NCI-H510A treated with DMSO at 0.1 percent for 48 hours (cell line): ENCODE data around the gene PRDM16.

Source experiments
- DNase-seq: peaks from one replicate; lab custom pipeline; 2025; lab: John Stamatoyannopoulos, UW

The PRDM16 gene

DNA sequence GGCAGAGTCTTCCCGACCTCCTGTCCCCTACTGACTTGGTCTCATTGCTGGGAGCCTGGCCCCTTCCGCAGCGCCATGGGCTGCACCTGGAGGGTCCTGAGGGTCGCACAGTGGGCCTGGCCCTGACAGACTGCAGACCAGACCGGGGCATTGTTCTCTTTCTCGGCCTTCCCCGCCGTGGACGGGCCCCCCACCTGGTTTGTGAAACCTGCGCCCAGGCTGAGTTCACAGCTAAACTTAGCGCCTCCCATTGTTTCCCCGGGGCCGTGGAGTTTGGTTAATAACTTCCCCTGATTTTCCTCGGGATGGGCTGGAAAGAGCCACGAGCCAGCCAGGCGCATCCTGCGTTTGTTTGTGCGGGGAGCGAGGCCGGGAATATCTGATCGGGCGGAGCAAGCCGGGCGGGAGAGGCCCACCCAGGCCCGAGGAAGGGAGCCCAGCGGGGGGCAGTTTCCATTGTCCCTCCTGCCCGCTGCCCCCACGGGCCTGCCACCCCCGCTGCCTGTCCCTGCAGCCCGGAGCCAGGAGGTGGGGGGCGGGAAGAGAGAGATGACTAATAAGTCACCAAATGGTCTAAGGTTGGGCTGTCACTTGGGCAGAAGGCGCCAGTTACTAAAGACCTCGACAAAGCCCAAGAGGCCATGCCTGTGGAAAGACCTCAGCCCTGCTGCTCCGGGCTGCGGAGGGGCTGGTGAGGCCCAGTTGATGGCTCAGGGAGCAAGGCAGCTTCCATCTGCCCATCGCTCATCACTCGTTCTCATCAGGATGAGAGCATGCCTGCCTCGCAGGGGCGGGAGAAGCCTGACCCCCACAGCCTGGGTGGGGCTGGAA, 346.5 kb downstream of the PRDM16 start:
- DNase-seq: no peak

- DNase-seq: no peak
Observed at GRCh38 chr1:3417082-3417739, 348.2 kb downstream of the PRDM16 start.

GRCh38 chr1:3417934-3418333, 348.9 kb downstream of the PRDM16 start:
- no peak for DNase-seq

- DNase-seq: no peak
Observed at GRCh38 chr1:3418600-3418999, 349.6 kb downstream of the PRDM16 start.

DNA sequence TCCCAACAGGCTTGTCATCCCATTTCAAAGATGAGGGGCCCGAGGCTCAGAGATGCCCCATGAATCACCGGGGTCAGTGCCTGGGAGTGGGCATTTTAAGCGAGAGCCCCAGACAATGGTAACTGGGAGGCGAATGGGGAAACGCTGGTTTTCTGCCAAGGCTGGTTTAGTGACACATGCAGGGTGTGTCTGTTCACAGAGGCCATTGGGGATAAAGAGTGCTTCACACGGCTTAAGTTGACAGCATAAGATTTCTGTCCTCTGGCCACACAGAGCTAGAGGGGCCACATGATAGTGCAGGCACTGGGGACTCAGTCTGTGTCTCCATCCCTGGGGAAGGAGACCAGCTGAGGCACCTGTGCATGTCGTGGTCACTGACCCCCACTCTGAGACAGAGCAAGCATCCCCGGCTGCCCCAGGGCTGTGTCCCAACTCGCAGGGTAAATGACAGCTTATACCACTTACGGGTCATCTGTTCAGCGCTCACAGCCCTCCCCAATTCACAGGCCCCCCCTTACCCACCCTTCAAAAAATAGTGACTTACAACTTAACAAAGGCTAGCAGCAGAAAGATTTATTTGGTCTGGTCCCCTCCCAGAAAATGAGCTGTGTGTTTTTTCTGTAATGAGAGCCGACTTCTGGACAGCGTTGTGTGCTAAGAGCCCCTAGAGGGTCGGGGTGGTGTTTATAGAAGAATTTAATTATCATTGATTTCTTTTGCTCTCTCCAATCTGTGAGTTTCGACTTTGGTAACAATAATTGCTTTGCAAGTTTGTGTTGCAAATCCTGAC, 350.6 kb downstream of the PRDM16 start:
- DNase-seq: no peak

DNA sequence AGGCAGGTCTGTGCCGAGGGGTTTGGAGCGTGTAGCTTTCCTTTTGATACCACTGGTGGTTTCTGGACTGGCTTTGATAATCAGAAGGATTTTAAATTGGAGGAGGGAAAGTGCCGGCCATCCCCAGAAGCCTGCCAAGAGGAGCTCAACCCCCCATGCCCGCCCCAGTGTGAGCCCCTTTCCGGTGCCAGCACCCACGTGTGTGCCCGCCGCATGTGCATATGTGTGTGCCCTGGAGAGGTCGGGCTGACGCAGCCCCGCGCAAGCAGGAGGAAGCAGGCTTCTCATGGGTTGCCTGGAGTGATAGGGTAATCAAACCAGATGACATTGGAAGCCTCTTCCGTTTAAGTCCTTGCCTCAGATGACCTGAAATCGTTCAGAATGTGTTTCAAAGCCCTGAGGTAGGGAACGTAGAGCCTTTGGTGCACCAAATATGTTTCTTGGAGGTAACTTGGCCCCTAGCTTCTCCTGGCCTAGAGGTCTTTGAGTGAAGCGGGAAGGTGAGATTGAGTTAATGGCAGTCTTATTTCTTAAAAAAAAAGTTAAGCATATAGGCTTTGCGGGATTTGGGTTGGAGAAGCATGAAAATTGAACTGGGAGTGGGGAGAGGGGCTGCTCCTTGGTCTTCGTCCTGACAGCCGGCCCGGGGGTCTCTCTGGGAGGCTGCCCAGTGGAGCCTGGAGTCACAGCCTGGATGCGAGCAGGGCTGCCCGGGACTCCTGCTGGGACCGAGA, 351.4 kb downstream of the PRDM16 start:
- no peak for DNase-seq

- no peak for DNase-seq
Observed at GRCh38 chr1:3422638-3423037, 353.6 kb downstream of the PRDM16 start.

- DNase-seq: no peak
Observed at GRCh38 chr1:3423245-3423829, 354.3 kb downstream of the PRDM16 start.

- DNase-seq: no peak
Observed at GRCh38 chr1:3423896-3424611, 355.1 kb downstream of the PRDM16 start.

DNA sequence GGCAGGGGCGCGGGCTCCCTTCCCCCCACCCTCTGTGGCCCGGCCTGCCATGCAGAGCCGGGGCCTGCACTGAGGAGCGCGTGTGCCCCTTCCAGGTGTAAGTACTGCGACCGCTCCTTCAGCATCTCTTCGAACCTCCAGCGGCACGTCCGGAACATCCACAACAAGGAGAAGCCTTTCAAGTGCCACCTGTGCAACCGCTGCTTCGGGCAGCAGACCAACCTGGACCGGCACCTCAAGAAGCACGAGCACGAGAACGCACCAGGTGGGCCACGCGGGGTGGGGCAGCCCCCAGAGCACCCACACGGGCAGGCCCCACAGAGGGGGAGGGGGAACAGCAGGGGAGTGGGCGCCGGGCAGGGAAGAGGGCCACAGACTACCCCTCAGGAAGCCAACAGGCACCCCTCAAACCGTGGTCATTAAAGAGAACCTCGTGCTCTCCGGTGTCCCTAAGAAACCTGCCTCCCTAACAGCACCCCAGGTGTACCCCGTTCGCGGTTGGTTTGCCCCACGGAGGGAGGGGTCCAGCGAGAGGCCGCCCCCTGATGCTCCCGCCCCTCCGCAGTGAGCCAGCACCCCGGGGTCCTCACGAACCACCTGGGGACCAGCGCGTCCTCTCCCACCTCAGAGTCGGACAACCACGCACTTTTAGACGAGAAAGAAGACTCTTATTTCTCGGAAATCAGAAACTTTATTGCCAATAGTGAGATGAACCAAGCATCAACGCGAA, 356.6 kb downstream of the PRDM16 start:
- DNase-seq: no peak

GRCh38 chr1:3426956-3427535, 358.0 kb downstream of the PRDM16 start:
- DNase-seq: no peak

- DNase-seq: no peak
Observed at GRCh38 chr1:3427711-3428704, 359.0 kb downstream of the PRDM16 start.

GRCh38 chr1:3428899-3429298, 359.9 kb downstream of the PRDM16 start:
- no peak for DNase-seq

- DNase-seq: no peak
Observed at GRCh38 chr1:3429320-3429719, 360.3 kb downstream of the PRDM16 start.

DNA sequence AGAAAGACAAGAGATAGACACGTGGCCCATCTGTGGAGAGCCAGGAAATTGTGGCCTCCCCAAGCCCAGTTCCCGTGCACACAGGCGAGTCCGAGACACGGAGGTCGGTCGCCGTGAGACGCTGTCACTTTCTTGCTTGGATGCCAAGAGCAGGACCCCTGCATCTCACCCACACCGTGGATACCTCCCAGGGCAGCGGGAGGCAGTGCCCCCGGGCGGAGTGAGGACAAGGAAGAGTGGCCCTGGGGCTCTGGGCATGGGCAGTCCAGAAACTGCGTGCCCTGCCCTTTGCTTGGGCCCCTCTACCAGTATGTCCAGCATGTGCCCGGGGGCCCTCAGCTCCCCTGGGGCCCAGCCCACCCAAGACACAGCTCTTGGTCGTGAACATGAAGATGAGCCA, 360.8 kb downstream of the PRDM16 start:
- DNase-seq: no peak

- DNase-seq: no peak
Observed at GRCh38 chr1:3430406-3430805, 361.4 kb downstream of the PRDM16 start.

DNA sequence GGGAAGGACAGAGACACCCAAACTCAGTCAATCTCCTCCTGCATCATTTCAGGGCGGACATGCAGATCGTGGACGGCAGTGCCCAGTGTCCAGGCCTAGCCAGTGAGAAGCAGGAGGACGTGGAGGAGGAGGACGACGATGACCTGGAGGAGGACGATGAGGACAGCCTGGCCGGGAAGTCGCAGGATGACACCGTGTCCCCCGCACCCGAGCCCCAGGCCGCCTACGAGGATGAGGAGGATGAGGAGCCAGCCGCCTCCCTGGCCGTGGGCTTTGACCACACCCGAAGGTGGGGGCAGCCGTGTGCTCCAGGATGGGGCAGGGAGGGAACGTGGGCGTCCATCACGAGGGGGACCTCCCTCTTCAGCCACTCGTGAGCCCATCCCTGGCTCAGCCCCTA, 361.8 kb downstream of the PRDM16 start:
- no peak for DNase-seq

DNA sequence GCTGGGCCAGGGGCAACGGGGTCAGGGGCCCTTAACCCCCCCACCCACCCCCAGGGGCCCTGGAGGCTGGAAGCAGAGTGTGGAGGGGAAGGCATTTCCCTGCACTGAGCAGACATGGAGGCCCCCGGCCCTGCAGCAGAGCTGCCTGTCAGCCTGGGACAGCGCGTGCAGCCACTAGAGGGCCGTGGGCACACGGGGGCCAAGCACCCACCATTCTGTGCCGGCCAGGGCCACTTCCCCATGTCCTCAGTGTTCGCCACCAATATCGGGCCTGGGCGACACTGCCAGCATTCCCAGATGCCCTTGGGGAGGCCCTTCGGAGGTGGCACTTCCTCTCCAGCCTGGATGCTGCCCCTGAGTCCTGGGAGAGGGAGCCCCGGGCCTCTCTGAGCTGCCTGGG, 362.3 kb downstream of the PRDM16 start:
- no peak for DNase-seq

DNA sequence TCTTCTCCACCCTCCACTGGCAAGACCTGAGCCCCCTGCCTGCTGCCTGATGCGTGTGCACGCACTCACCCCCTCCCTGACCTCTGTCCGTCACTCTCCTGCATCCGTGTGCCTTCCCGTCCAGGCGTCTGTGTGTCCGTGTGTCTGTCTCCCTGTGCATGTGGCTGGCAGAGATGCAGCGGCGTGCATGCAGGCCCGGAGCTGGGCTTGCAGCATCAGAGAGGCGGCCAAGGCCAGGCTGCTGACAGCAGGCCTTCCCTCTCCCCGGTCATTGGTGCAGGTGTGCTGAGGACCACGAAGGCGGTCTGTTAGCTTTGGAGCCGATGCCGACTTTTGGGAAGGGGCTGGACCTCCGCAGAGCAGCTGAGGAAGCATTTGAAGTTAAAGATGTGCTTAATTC, 362.7 kb downstream of the PRDM16 start:
- no peak for DNase-seq
